ENCODE measurements around the gene RELA.
A peak's percentile ranks its signal among the peaks of the same experiment; 100 is the strongest.
"Not testable (repeated sequence)": the region's sequence is repeated elsewhere in the genome, so short reads cannot be mapped to it uniquely, and the experiment has no call there.

The RELA gene

GRCh38 chr11:65661599-65662246 is 993 bp downstream of the RELA start:
- no peak for DNase-seq
- H3K9me3 Mint-ChIP-seq, result no peaks in the 10 kb centered on the region
- H3K4me3 Mint-ChIP-seq, result peak overlapping the region; percentile 83
- peaks cover 11% of the 10 kb centered on the region for H3K27me3 Mint-ChIP-seq (ENCODE audit: low read depth, poor library complexity)
- peaks cover 36% of the 10 kb centered on the region for H3K36me3 Mint-ChIP-seq (ENCODE audit: low read depth)
- TF ChIP-seq CTCF (IDR thresholded peaks at IDR 0.05), result no peak
- H3K4me1 Mint-ChIP-seq, result peaks cover 13% of the 10 kb centered on the region
- no peak overlapping the region for H3K27ac Mint-ChIP-seq

GRCh38 chr11:65660908-65661307 is 1.8 kb downstream of the RELA start:
- DNase-seq; H3K27me3 Mint-ChIP-seq (ENCODE audit: low read depth, poor library complexity); H3K27ac Mint-ChIP-seq; H3K9me3 Mint-ChIP-seq: not testable (repeated sequence)
- Mint-ChIP-seq H3K4me1 (peaks cover 13% of the 10 kb centered on the region), H3K36me3 (ENCODE audit: low read depth) (peaks cover 44% of the 10 kb centered on the region), H3K4me3 (peak overlapping the region; percentile 83)

- peaks cover 13% of the 10 kb centered on the region for H3K4me1 Mint-ChIP-seq
- peak overlapping the region; percentile 91 for H3K27ac Mint-ChIP-seq
- H3K36me3 Mint-ChIP-seq (ENCODE audit: low read depth), result peaks cover 52% of the 10 kb centered on the region
- no peaks in the 10 kb centered on the region for H3K9me3 Mint-ChIP-seq
- no peak overlapping the region for H3K4me3 Mint-ChIP-seq
- TF ChIP-seq CTCF (IDR thresholded peaks at IDR 0.05), result no peak
- DNase-seq, result no peak
- peaks cover 2% of the 10 kb centered on the region for H3K27me3 Mint-ChIP-seq (ENCODE audit: low read depth, poor library complexity)
These were observed 2.7 kb downstream of the RELA start for GRCh38 chr11:65660038-65660437.

GRCh38 chr11:65658174-65659021 is 4.3 kb downstream of the RELA start:
- DNase-seq, result no peak
- Mint-ChIP-seq H3K27me3 (ENCODE audit: low read depth, poor library complexity) (no peaks in the 10 kb centered on the region), H3K36me3 (ENCODE audit: low read depth) (peaks cover 62% of the 10 kb centered on the region), H3K4me1 (peaks cover 15% of the 10 kb centered on the region), H3K4me3 (no peak overlapping the region), H3K9me3 (no peaks in the 10 kb centered on the region), H3K27ac (no peak overlapping the region)
- no peak for TF ChIP-seq CTCF (IDR thresholded peaks at IDR 0.05)

GRCh38 chr11:65657426-65657825 is 5.3 kb downstream of the RELA start:
- Mint-ChIP-seq H3K4me1 (peaks cover 23% of the 10 kb centered on the region), H3K4me3 (no peak overlapping the region), H3K9me3 (no peaks in the 10 kb centered on the region), H3K27me3 (ENCODE audit: low read depth, poor library complexity) (no peaks in the 10 kb centered on the region), H3K27ac (no peak overlapping the region), H3K36me3 (ENCODE audit: low read depth) (peaks cover 63% of the 10 kb centered on the region)
- DNase-seq, result no peak
- no peak for TF ChIP-seq CTCF (IDR thresholded peaks at IDR 0.05)

GRCh38 chr11:65655570-65656332 is 7.0 kb downstream of the RELA start:
- Mint-ChIP-seq H3K4me3 (no peak overlapping the region), H3K4me1 (peaks cover 33% of the 10 kb centered on the region), H3K36me3 (ENCODE audit: low read depth) (peaks cover 63% of the 10 kb centered on the region), H3K9me3 (no peaks in the 10 kb centered on the region), H3K27me3 (ENCODE audit: low read depth, poor library complexity) (no peaks in the 10 kb centered on the region), H3K27ac (no peak overlapping the region)
- DNase-seq, result no peak
- TF ChIP-seq CTCF (IDR thresholded peaks at IDR 0.05), result no peak

All from nephron progenitor cell (in vitro differentiated cells).